Measurements from ENCODE around the gene TRIM66.

Gene TRIM66

GRCh38 chr11:8688414-8689362 is 6.2 kb upstream of the TRIM66 start:
- H3K36me3 ChIP-seq (ENCODE audit: control insufficient read depth, insufficient read depth, low read length, severe bottlenecking): peaks cover 53% of the 10 kb centered on the region
- DNase-seq (ENCODE audit: low read depth): peak; percentile 97
- no peaks in the 10 kb centered on the region for H3K9me3 ChIP-seq (ENCODE audit: control insufficient read depth, low read length)
- peaks cover 58% of the 10 kb centered on the region for H3K4me1 ChIP-seq (ENCODE audit: control insufficient read depth, insufficient read depth, low read length)
- H3K4me3 ChIP-seq (ENCODE audit: low read length): peak overlapping the region; percentile 88
- H3K27me3 ChIP-seq (replicated peaks; ENCODE audit: control insufficient read depth, insufficient read depth, low read length): no peaks in the 10 kb centered on the region
- H3K9ac ChIP-seq (ENCODE audit: low read length): peak overlapping the region; percentile 91

- no peak overlapping the region for H3K4me3 ChIP-seq (ENCODE audit: low read length)
- no peaks in the 10 kb centered on the region for H3K27me3 ChIP-seq (replicated peaks; ENCODE audit: control insufficient read depth, insufficient read depth, low read length)
- H3K36me3 ChIP-seq (ENCODE audit: control insufficient read depth, insufficient read depth, low read length, severe bottlenecking): peaks cover 37% of the 10 kb centered on the region
- H3K4me1 ChIP-seq (ENCODE audit: control insufficient read depth, insufficient read depth, low read length): peaks cover 49% of the 10 kb centered on the region
- no peaks in the 10 kb centered on the region for H3K9me3 ChIP-seq (ENCODE audit: control insufficient read depth, low read length)
- H3K9ac ChIP-seq (ENCODE audit: low read length): peak overlapping the region; percentile 99
- DNase-seq (ENCODE audit: low read depth): no peak
These were observed 3.9 kb upstream of the TRIM66 start for GRCh38 chr11:8686325-8686724.

GRCh38 chr11:8685820-8686219 is 3.4 kb upstream of the TRIM66 start:
- Histone ChIP-seq H3K4me1 (ENCODE audit: control insufficient read depth, insufficient read depth, low read length) (peaks cover 49% of the 10 kb centered on the region), H3K4me3 (ENCODE audit: low read length) (no peak overlapping the region), H3K36me3 (ENCODE audit: control insufficient read depth, insufficient read depth, low read length, severe bottlenecking) (peaks cover 37% of the 10 kb centered on the region), H3K9ac (ENCODE audit: low read length) (peak overlapping the region; percentile 99), H3K9me3 (ENCODE audit: control insufficient read depth, low read length) (no peaks in the 10 kb centered on the region), H3K27me3 (replicated peaks; ENCODE audit: control insufficient read depth, insufficient read depth, low read length) (no peaks in the 10 kb centered on the region)
- DNase-seq (ENCODE audit: low read depth): no peak

- H3K4me1 ChIP-seq (ENCODE audit: control insufficient read depth, insufficient read depth, low read length): peaks cover 49% of the 10 kb centered on the region
- peaks cover 39% of the 10 kb centered on the region for H3K36me3 ChIP-seq (ENCODE audit: control insufficient read depth, insufficient read depth, low read length, severe bottlenecking)
- peak overlapping the region; percentile 87 for H3K4me3 ChIP-seq (ENCODE audit: low read length)
- no peaks in the 10 kb centered on the region for H3K27me3 ChIP-seq (replicated peaks; ENCODE audit: control insufficient read depth, insufficient read depth, low read length)
- H3K9ac ChIP-seq (ENCODE audit: low read length): peak overlapping the region; percentile 99
- no peaks in the 10 kb centered on the region for H3K9me3 ChIP-seq (ENCODE audit: control insufficient read depth, low read length)
- DNase-seq (ENCODE audit: low read depth): no peak
These were observed 2.8 kb upstream of the TRIM66 start for GRCh38 chr11:8685306-8685705.

- DNase-seq (ENCODE audit: low read depth): no peak
- Histone ChIP-seq H3K4me1 (ENCODE audit: control insufficient read depth, insufficient read depth, low read length) (peaks cover 48% of the 10 kb centered on the region), H3K9me3 (ENCODE audit: control insufficient read depth, low read length) (no peaks in the 10 kb centered on the region), H3K9ac (ENCODE audit: low read length) (peak overlapping the region; percentile 99), H3K27me3 (replicated peaks; ENCODE audit: control insufficient read depth, insufficient read depth, low read length) (no peaks in the 10 kb centered on the region), H3K36me3 (ENCODE audit: control insufficient read depth, insufficient read depth, low read length, severe bottlenecking) (peaks cover 43% of the 10 kb centered on the region), H3K4me3 (ENCODE audit: low read length) (peak overlapping the region; percentile 87)
These were observed 2.3 kb upstream of the TRIM66 start for GRCh38 chr11:8684600-8685290.

- peak; percentile 31 for DNase-seq (ENCODE audit: low read depth)
These were observed 796 bp upstream of the TRIM66 start for GRCh38 chr11:8683115-8683807.

GRCh38 chr11:8681837-8682302 is 595 bp downstream of the TRIM66 start:
- DNase-seq (ENCODE audit: low read depth): no peak

More at GRCh38 chr11:8683115-8683807, 796 bp upstream of the TRIM66 start:
- H3K4me3 ChIP-seq (ENCODE audit: low read length): peak overlapping the region; percentile 87
- H3K4me1 ChIP-seq (ENCODE audit: control insufficient read depth, insufficient read depth, low read length): peaks cover 37% of the 10 kb centered on the region
- peak overlapping the region; percentile 99 for H3K9ac ChIP-seq (ENCODE audit: low read length)
- H3K36me3 ChIP-seq (ENCODE audit: control insufficient read depth, insufficient read depth, low read length, severe bottlenecking): peaks cover 48% of the 10 kb centered on the region
- no peaks in the 10 kb centered on the region for H3K9me3 ChIP-seq (ENCODE audit: control insufficient read depth, low read length)
- no peaks in the 10 kb centered on the region for H3K27me3 ChIP-seq (replicated peaks; ENCODE audit: control insufficient read depth, insufficient read depth, low read length)

GRCh38 chr11:8679006-8679405 is 3.5 kb downstream of the TRIM66 start:
- H3K4me1 ChIP-seq (ENCODE audit: control insufficient read depth, insufficient read depth, low read length): peaks cover 8% of the 10 kb centered on the region
- H3K4me3 ChIP-seq (ENCODE audit: low read length): no peak overlapping the region
- no peak overlapping the region for H3K9ac ChIP-seq (ENCODE audit: low read length)
- peaks cover 13% of the 10 kb centered on the region for H3K36me3 ChIP-seq (ENCODE audit: control insufficient read depth, insufficient read depth, low read length, severe bottlenecking)
- DNase-seq (ENCODE audit: low read depth): no peak
- no peaks in the 10 kb centered on the region for H3K9me3 ChIP-seq (ENCODE audit: control insufficient read depth, low read length)
- no peaks in the 10 kb centered on the region for H3K27me3 ChIP-seq (replicated peaks; ENCODE audit: control insufficient read depth, insufficient read depth, low read length)

More at GRCh38 chr11:8681837-8682302, 595 bp downstream of the TRIM66 start:
- peaks cover 42% of the 10 kb centered on the region for H3K36me3 ChIP-seq (ENCODE audit: control insufficient read depth, insufficient read depth, low read length, severe bottlenecking)
- peaks cover 28% of the 10 kb centered on the region for H3K4me1 ChIP-seq (ENCODE audit: control insufficient read depth, insufficient read depth, low read length)
- peak overlapping the region; percentile 87 for H3K4me3 ChIP-seq (ENCODE audit: low read length)
- peak overlapping the region; percentile 99 for H3K9ac ChIP-seq (ENCODE audit: low read length)
- no peaks in the 10 kb centered on the region for H3K9me3 ChIP-seq (ENCODE audit: control insufficient read depth, low read length)
- no peaks in the 10 kb centered on the region for H3K27me3 ChIP-seq (replicated peaks; ENCODE audit: control insufficient read depth, insufficient read depth, low read length)

GRCh38 chr11:8676458-8676857 is 6.0 kb downstream of the TRIM66 start:
- Histone ChIP-seq H3K27me3 (replicated peaks; ENCODE audit: control insufficient read depth, insufficient read depth, low read length) (no peaks in the 10 kb centered on the region), H3K36me3 (ENCODE audit: control insufficient read depth, insufficient read depth, low read length, severe bottlenecking) (peaks cover 11% of the 10 kb centered on the region), H3K4me3 (ENCODE audit: low read length) (no peak overlapping the region), H3K4me1 (ENCODE audit: control insufficient read depth, insufficient read depth, low read length) (peaks cover 10% of the 10 kb centered on the region), H3K9me3 (ENCODE audit: control insufficient read depth, low read length) (no peaks in the 10 kb centered on the region), H3K9ac (ENCODE audit: low read length) (no peak overlapping the region)
- DNase-seq (ENCODE audit: low read depth): no peak

- no peak overlapping the region for H3K9ac ChIP-seq (ENCODE audit: low read length)
- no peak for DNase-seq (ENCODE audit: low read depth)
- H3K27me3 ChIP-seq (replicated peaks; ENCODE audit: control insufficient read depth, insufficient read depth, low read length): no peaks in the 10 kb centered on the region
- peaks cover 5% of the 10 kb centered on the region for H3K36me3 ChIP-seq (ENCODE audit: control insufficient read depth, insufficient read depth, low read length, severe bottlenecking)
- H3K4me1 ChIP-seq (ENCODE audit: control insufficient read depth, insufficient read depth, low read length): peaks cover 18% of the 10 kb centered on the region
- H3K4me3 ChIP-seq (ENCODE audit: low read length): no peak overlapping the region
- H3K9me3 ChIP-seq (ENCODE audit: control insufficient read depth, low read length): no peaks in the 10 kb centered on the region
These were observed 7.6 kb downstream of the TRIM66 start for GRCh38 chr11:8674859-8675258.

- DNase-seq (ENCODE audit: low read depth): no peak
- H3K9ac ChIP-seq (ENCODE audit: low read length): no peak overlapping the region
- no peak overlapping the region for H3K4me3 ChIP-seq (ENCODE audit: low read length)
- no peaks in the 10 kb centered on the region for H3K9me3 ChIP-seq (ENCODE audit: control insufficient read depth, low read length)
- peaks cover 18% of the 10 kb centered on the region for H3K4me1 ChIP-seq (ENCODE audit: control insufficient read depth, insufficient read depth, low read length)
- peaks cover 3% of the 10 kb centered on the region for H3K36me3 ChIP-seq (ENCODE audit: control insufficient read depth, insufficient read depth, low read length, severe bottlenecking)
- no peaks in the 10 kb centered on the region for H3K27me3 ChIP-seq (replicated peaks; ENCODE audit: control insufficient read depth, insufficient read depth, low read length)
These were observed 10.1 kb downstream of the TRIM66 start for GRCh38 chr11:8672346-8672745.
